K562 (cell line): ENCODE data around the gene NRCAM. TPM values are rescaled to one million over a fixed set of nuclear protein-coding genes. Genes with fewer than 3 reads are reported as not detected.

ENCODE experiments used
- BRF1 ChIP-seq: IDR thresholded peaks from 3 replicates; pipeline ENCODE4 v1.6.1; 2011; ENCODE audit warnings: borderline replicate concordance, mild to moderate bottlenecking; ENCODE audit not compliant: insufficient read length; ENCODE audit errors: extremely low read depth
- E2F3 ChIP-seq: fragments of 250-450 bp; sonication (Bioruptor Pico); IDR thresholded peaks from 2 replicates; pipeline ENCODE4 v1.4.0; 2020; ENCODE audit warnings: mild to moderate bottlenecking
- ELF1 ChIP-seq: fragments of 200-800 bp; sonication (Bioruptor generic); IDR thresholded peaks from 2 replicates; pipeline ENCODE4 v1.6.1; 2016; ENCODE audit warnings: missing genetic modification characterization, missing compliant biosample characterization
- ELF4 ChIP-seq: fragments of 450-650 bp; formaldehyde crosslinking; IDR thresholded peaks from 2 replicates; pipeline ENCODE4 v1.4.0; 2022; ENCODE audit warnings: missing genetic modification characterization
- HNRNPLL ChIP-seq: fragments of 200-400 bp; formaldehyde crosslinking; IDR thresholded peaks from 2 replicates; pipeline ENCODE4 v1.6.1; 2017; ENCODE audit warnings: low read length, low read depth, mild to moderate bottlenecking; ENCODE audit not compliant: poor library complexity, severe bottlenecking
- JUND ChIP-seq, 2 experiments: IDR thresholded peaks; 2 replicates in 1 of 2; 3 replicates in 1 of 2; pipeline ENCODE4 v1.6.1; 2011; ENCODE audit warnings: borderline replicate concordance in 2 of 2, low read depth in 2 of 2, low read length in 2 of 2, improper control_type of control experiment in 1 of 2, missing biosample characterization in 1 of 2, missing genetic modification characterization in 1 of 2, missing genetic modification reagents in 1 of 2
- NCOA6 ChIP-seq: fragments of 450-650 bp; IDR thresholded peaks from 2 replicates; pipeline ENCODE4 v1.6.1; 2017; ENCODE audit warnings: mild to moderate bottlenecking
- NFXL1 ChIP-seq: fragments of 450-650 bp; formaldehyde crosslinking; IDR thresholded peaks from 2 replicates; pipeline ENCODE4 v1.4.0; 2021; ENCODE audit warnings: mild to moderate bottlenecking
- NR2C2 ChIP-seq, 2 experiments: fragments of 200-800 bp in 1 of 2; sonication (Bioruptor generic) in 1 of 2; sonication (generic) in 1 of 2; formaldehyde crosslinking in 1 of 2; IDR thresholded peaks; 2 replicates each; pipeline versions ENCODE4 v1.6.1 to v1.8.0; 2016 to 2022; ENCODE audit warnings: mild to moderate bottlenecking in 1 of 2, missing compliant biosample characterization in 1 of 2, missing genetic modification characterization in 1 of 2, missing genetic modification reagents in 1 of 2
- SIN3B ChIP-seq: fragments of 450-650 bp; IDR thresholded peaks from 2 replicates; pipeline ENCODE4 v1.6.1; 2017; ENCODE audit warnings: low read depth, mild to moderate bottlenecking, moderate library complexity
- TARDBP ChIP-seq: fragments of 450-650 bp; IDR thresholded peaks from 2 replicates; pipeline ENCODE4 v1.6.1; 2016
- U2AF1 ChIP-seq: fragments of 200-400 bp; formaldehyde crosslinking; optimal IDR thresholded peaks from 2 replicates; pipeline ENCODE3; 2017; ENCODE audit warnings: mild to moderate bottlenecking, low read depth, low read length, moderate library complexity
- U2AF2 ChIP-seq: fragments of 200-400 bp; formaldehyde crosslinking; optimal IDR thresholded peaks from 2 replicates; pipeline ENCODE3; 2017; ENCODE audit warnings: low read depth, mild to moderate bottlenecking, low read length
- ZNF146 ChIP-seq: IDR thresholded peaks from one replicate; pipeline ENCODE4 v1.6.1; 2018; ENCODE audit warnings: missing compliant biosample characterization; ENCODE audit not compliant: unreplicated experiment
- ZNF282 ChIP-seq: sonication (generic); formaldehyde crosslinking; IDR thresholded peaks from 2 replicates; pipeline ENCODE4 v1.8.1; 2023; ENCODE audit warnings: missing genetic modification reagents
- ZNF408 ChIP-seq: fragments of 250-450 bp; sonication (Bioruptor Pico); IDR thresholded peaks from 2 replicates; pipeline ENCODE4 v1.4.0; 2020; ENCODE audit warnings: low read depth, mild to moderate bottlenecking, moderate library complexity
- ZNF551 ChIP-seq: fragments of 250-450 bp; sonication (Bioruptor Pico); IDR thresholded peaks from 2 replicates; pipeline ENCODE4 v1.5.0; 2021; ENCODE audit warnings: mild to moderate bottlenecking, moderate library complexity
- polyA plus RNA-seq, 8 experiments: library from polyadenylated mRNA; depleted of rRNA in 4 of 8; stranded (reverse) in 5 of 8; unstranded in 3 of 8; fragments of >200 nt; fragmentation: Nextera tagmentation in 2 of 8; fragmentation: Illumina TruSeq in 1 of 8; extraction: Ambion mirVana in 2 of 8; extraction: Trizol in 1 of 8; gene quantifications; 2 replicates each; pipeline versions ENCODE4 v1.2.1 to v1.2.3, GENCODE V29; 2011 to 2014; ENCODE audit warnings: inconsistent platforms in 1 of 8, missing spikeins in 1 of 8
- total RNA-seq, 7 experiments: library from RNA; depleted of rRNA in 6 of 7; stranded (reverse); fragments of >200 nt in 6 of 7; fragmentation: Illumina TruSeq in 2 of 7; extraction: Trizol in 2 of 7; gene quantifications; 2 replicates each; pipeline versions ENCODE4 v1.2.1 to v1.2.3, GENCODE V29; 2011 to 2021; ENCODE audit warnings: low replicate concordance in 1 of 7
- TF ChIP-seq, protein P1 (sequence below): fragments of 450-650 bp; IDR thresholded peaks from 2 replicates; pipeline ENCODE4 v1.6.1; 2014; ENCODE audit warnings: low read depth, mild to moderate bottlenecking, moderate library complexity, borderline replicate concordance
- TF ChIP-seq, protein P2 (sequence below): fragments of 250-450 bp; sonication (Bioruptor Pico); IDR thresholded peaks from 2 replicates; pipeline ENCODE4 v1.4.0; 2020; ENCODE audit warnings: mild to moderate bottlenecking, moderate library complexity
- TF ChIP-seq, protein P3 (sequence below): IDR thresholded peaks from 2 replicates; pipeline ENCODE4 v1.6.1; 2014; ENCODE audit warnings: antibody characterized with exemption
- TF ChIP-seq, protein P4 (sequence below): fragments of 250-450 bp; sonication (Bioruptor Pico); IDR thresholded peaks from 2 replicates; pipeline ENCODE4 v1.8.0; 2022; ENCODE audit warnings: moderate library complexity, mild to moderate bottlenecking, inconsistent platforms
- TF ChIP-seq, protein P5 (sequence below): sonication (generic); formaldehyde crosslinking; IDR thresholded peaks from 2 replicates; pipeline ENCODE4 v1.8.1; 2023; ENCODE audit warnings: mild to moderate bottlenecking, missing genetic modification reagents

NRCAM gene
- total and polyA plus RNA-seq, 9 of the 15 experiments (the other 6 are each of a cell fraction or from before 2014, with no cell fraction given): 0.03 to 0.54 (median 0.12) TPM; not detected in 1

DNA sequence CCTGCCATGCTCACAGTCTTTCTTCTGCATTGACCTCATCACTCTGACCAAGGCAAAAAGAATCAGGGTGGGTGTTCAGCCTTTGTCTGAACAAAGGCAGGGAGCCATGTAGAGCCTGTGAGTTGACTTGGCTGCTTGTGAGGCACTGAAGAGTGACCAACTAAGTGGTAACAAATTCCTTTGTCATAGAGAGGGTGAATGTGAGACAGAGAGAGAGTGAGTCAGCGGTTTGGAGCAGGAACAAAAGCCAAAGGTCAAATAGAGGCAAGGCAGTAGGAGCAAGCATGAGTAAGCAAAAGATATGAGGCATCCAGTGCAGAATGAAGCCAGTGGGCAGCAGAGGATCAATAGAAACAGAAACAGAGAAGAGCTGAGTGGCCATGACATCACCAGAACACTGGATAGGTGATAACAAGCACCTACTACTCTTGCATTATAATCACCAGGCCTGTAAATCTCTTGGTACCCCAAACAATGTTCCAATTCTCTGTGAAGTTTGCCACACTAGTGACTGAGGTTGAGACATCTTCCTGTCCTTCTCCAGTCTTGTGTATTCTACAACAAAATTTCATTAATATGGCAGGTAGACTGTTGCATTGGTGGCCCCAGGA lies 209.9 kb downstream of the NRCAM start (continued):
- TF ChIP-seq, protein P1, sequence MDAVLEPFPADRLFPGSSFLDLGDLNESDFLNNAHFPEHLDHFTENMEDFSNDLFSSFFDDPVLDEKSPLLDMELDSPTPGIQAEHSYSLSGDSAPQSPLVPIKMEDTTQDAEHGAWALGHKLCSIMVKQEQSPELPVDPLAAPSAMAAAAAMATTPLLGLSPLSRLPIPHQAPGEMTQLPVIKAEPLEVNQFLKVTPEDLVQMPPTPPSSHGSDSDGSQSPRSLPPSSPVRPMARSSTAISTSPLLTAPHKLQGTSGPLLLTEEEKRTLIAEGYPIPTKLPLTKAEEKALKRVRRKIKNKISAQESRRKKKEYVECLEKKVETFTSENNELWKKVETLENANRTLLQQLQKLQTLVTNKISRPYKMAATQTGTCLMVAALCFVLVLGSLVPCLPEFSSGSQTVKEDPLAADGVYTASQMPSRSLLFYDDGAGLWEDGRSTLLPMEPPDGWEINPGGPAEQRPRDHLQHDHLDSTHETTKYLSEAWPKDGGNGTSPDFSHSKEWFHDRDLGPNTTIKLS: peak; percentile 57; the same call in 1 of the 2 replicates
- TF ChIP-seq NCOA6: peak; percentile 60; the same call in 1 of the 2 replicates
- no peak for TF ChIP-seq NFXL1
- TF ChIP-seq SIN3B: no peak
- peak; percentile 92 for TF ChIP-seq NR2C2 (CRISPR knock-in tag; IDR thresholded peaks at IDR 0.05)
- TF ChIP-seq NR2C2 (tag; IDR thresholded peaks at IDR 0.05): peak; percentile 98
- TF ChIP-seq ELF4: peak; percentile 96
- TF ChIP-seq, protein P2, sequence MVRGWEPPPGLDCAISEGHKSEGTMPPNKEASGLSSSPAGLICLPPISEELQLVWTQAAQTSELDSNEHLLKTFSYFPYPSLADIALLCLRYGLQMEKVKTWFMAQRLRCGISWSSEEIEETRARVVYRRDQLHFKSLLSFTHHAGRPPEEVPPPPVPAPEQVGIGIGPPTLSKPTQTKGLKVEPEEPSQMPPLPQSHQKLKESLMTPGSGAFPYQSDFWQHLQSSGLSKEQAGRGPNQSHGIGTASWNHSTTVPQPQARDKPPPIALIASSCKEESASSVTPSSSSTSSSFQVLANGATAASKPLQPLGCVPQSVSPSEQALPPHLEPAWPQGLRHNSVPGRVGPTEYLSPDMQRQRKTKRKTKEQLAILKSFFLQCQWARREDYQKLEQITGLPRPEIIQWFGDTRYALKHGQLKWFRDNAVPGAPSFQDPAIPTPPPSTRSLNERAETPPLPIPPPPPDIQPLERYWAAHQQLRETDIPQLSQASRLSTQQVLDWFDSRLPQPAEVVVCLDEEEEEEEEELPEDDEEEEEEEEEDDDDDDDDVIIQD (CRISPR knock-in tag): no peak
- peak; percentile 69 for TF ChIP-seq ELF1 (tag)
- no peak for TF ChIP-seq HNRNPLL
- TF ChIP-seq, protein P3, sequence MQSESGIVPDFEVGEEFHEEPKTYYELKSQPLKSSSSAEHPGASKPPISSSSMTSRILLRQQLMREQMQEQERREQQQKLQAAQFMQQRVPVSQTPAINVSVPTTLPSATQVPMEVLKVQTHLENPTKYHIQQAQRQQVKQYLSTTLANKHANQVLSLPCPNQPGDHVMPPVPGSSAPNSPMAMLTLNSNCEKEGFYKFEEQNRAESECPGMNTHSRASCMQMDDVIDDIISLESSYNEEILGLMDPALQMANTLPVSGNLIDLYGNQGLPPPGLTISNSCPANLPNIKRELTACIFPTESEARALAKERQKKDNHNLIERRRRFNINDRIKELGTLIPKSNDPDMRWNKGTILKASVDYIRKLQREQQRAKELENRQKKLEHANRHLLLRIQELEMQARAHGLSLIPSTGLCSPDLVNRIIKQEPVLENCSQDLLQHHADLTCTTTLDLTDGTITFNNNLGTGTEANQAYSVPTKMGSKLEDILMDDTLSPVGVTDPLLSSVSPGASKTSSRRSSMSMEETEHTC: no peak
- no peak for TF ChIP-seq TARDBP
- no peak for TF ChIP-seq ZNF408 (CRISPR knock-in tag)
- TF ChIP-seq ZNF282 (CRISPR knock-in tag): no peak
- no peak for TF ChIP-seq BRF1
- no peak for TF ChIP-seq ZNF551
- no peak for TF ChIP-seq U2AF2
- TF ChIP-seq ZNF146 (CRISPR knock-in tag): no peak
- TF ChIP-seq JUND (IDR thresholded peaks at IDR 0.05; ENCODE audit: borderline replicate concordance, low read depth, low read length): peak; percentile 96
- peak; percentile 98 for TF ChIP-seq JUND (tag; IDR thresholded peaks at IDR 0.05; ENCODE audit: borderline replicate concordance, low read depth, low read length)
- no peak for TF ChIP-seq E2F3 (CRISPR knock-in tag)
- TF ChIP-seq, protein P4, sequence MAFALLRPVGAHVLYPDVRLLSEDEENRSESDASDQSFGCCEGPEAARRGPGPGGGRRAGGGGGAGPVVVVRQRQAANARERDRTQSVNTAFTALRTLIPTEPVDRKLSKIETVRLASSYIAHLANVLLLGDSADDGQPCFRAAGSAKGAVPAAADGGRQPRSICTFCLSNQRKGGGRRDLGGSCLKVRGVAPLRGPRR: no peak
- TF ChIP-seq, protein P5, sequence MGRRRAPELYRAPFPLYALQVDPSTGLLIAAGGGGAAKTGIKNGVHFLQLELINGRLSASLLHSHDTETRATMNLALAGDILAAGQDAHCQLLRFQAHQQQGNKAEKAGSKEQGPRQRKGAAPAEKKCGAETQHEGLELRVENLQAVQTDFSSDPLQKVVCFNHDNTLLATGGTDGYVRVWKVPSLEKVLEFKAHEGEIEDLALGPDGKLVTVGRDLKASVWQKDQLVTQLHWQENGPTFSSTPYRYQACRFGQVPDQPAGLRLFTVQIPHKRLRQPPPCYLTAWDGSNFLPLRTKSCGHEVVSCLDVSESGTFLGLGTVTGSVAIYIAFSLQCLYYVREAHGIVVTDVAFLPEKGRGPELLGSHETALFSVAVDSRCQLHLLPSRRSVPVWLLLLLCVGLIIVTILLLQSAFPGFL: no peak
- TF ChIP-seq U2AF1: no peak
